HepG2 (cell line): ENCODE results near the gene ACTR1B. TPM values are rescaled to one million over a fixed set of nuclear protein-coding genes. Genes with fewer than 3 reads are reported as not detected.

Experiments used
- ATAC-seq: fragments of 200-7000 bp; cut with Tn5 transposase; 3 replicates; pipeline ENCODE4 v1.9.1; 2020; ENCODE audit warnings: mild to moderate bottlenecking, moderate library complexity
- BruUV-seq: library from RNA; stranded (reverse); fragments of 400-500 nt; replicated peaks from 2 replicates; lab custom pipeline; 2021; lab: Mats Ljungman, UMichigan
- CTCF ChIA-PET: fragments of 300-600 bp; formaldehyde crosslinking; extraction: SDS; loops from one replicate; lab custom pipeline; 2021; ENCODE audit warnings: low total read pairs, inconsistent platforms, low intra/inter-chr PET ratio; lab: Yijun Ruan, JAX
- POLR2A ChIA-PET: fragments of 350-600 bp; sonication (Branson Sonifier 250); formaldehyde crosslinking; loops from one replicate; lab custom pipeline; 2020; ENCODE audit warnings: antibody characterized with exemption, inconsistent platforms; lab: Yijun Ruan, JAX
- DNase-seq: peaks from one replicate; pipeline ENCODE4 v3.0.0-alpha.2; 2015; ENCODE audit warnings: low spot score
- FAIRE-seq: peaks from 3 replicates; lab custom pipeline; 2011; peaks lifted over from hg19 to GRCh38; lab: Jason Lieb, UNC
- H2AFZ ChIP-seq: one replicate; pipeline ENCODE4 v1.6.1; 2011; ENCODE audit warnings: low read length, inconsistent platforms
- H3K27ac ChIP-seq: fragments of 300-600 bp; 3 replicates; pipeline ENCODE4 v1.8.0; 2011; ENCODE audit warnings: mixed run types, mild to moderate bottlenecking, mixed read lengths, low read length, inconsistent platforms; ENCODE audit not compliant: insufficient read depth; ENCODE audit errors: extremely low read length
- H3K27me3 ChIP-seq, 2 experiments: fragments of 200-600 bp in 1 of 2; 2 replicates in 1 of 2; 3 replicates in 1 of 2; pipeline versions ENCODE4 v1.6.0 to v1.8.0; 2011; ENCODE audit warnings: low read length in 2 of 2, mild to moderate bottlenecking in 2 of 2, moderate library complexity in 2 of 2, inconsistent platforms in 1 of 2; ENCODE audit not compliant: insufficient read depth in 2 of 2, control insufficient read depth in 1 of 2
- H3K36me3 ChIP-seq, 2 experiments: fragments of 200-600 bp in 1 of 2; replicated peaks in 1 of 2; 2 replicates in 1 of 2; 3 replicates in 1 of 2; pipeline versions ENCODE4 v1.5.1 to v1.8.0; 2011; ENCODE audit warnings: low read length in 2 of 2, inconsistent platforms in 1 of 2; ENCODE audit not compliant: insufficient read depth in 2 of 2, control insufficient read depth in 1 of 2
- H3K4me1 ChIP-seq: 2 replicates; pipeline ENCODE4 v1.5.1; 2012; ENCODE audit warnings: low read length, inconsistent platforms; ENCODE audit not compliant: insufficient read depth
- H3K4me2 ChIP-seq: 2 replicates; pipeline ENCODE4 v1.6.0; 2011; ENCODE audit warnings: low read depth, low read length, inconsistent platforms
- H3K4me3 ChIP-seq, 3 experiments: fragments of 200-600 bp in 1 of 3; sonication (generic), shearing (Covaris generic) in 1 of 3; replicated peaks in 1 of 3; 2 replicates each; pipeline ENCODE4 v1.5.1; 2011 to 2016; ENCODE audit warnings: low read length in 3 of 3, inconsistent platforms in 2 of 3, low read depth in 2 of 3, mild to moderate bottlenecking in 2 of 3, control low read depth in 1 of 3, mixed read lengths in 1 of 3; ENCODE audit not compliant: insufficient read depth in 1 of 3
- H3K79me2 ChIP-seq: one replicate; pipeline ENCODE4 v1.6.1; 2011; ENCODE audit warnings: low read length, inconsistent platforms; ENCODE audit not compliant: insufficient read depth
- H3K9ac ChIP-seq: 2 replicates; pipeline ENCODE4 v1.6.0; 2011; ENCODE audit warnings: mild to moderate bottlenecking, low read depth, low read length, inconsistent platforms; ENCODE audit not compliant: insufficient read depth
- H3K9me3 ChIP-seq: 2 replicates; pipeline ENCODE4 v1.5.1; 2012; ENCODE audit warnings: mild to moderate bottlenecking, low read length
- H4K20me1 ChIP-seq: 2 replicates; pipeline ENCODE4 v1.6.0; 2011; ENCODE audit warnings: inconsistent platforms, mild to moderate bottlenecking, low read length, moderate library complexity; ENCODE audit not compliant: insufficient read depth
- BRD4 ChIP-seq: sonication (generic); formaldehyde crosslinking; IDR thresholded peaks from 2 replicates; pipeline ENCODE4 v1.4.0; 2020; ENCODE audit warnings: missing genetic modification reagents
- POLR2A ChIP-seq, 2 experiments: IDR thresholded peaks; 2 replicates each; pipeline ENCODE4 v1.6.1; 2011; ENCODE audit warnings: low read depth in 2 of 2, low read length in 2 of 2, mild to moderate bottlenecking in 1 of 2, moderate library complexity in 1 of 2; ENCODE audit not compliant: insufficient read depth in 1 of 2
- ZNF619 ChIP-seq: sonication (generic); formaldehyde crosslinking; IDR thresholded peaks from 2 replicates; pipeline ENCODE4 v1.4.0; 2020; ENCODE audit warnings: mild to moderate bottlenecking, missing genetic modification reagents
- WGBS: methylation state at CpG from one replicate; pipeline ENCODE4 v1.1.6; 2017; ENCODE audit warnings: low lambda C conversion rate; 5-methylcytosine and 5-hydroxymethylcytosine counted together
- in situ Hi-C: cut with HindIII; loops from 2 replicates; pipeline ENCODE4 v1.10.0; 2017; ENCODE audit warnings: low pct_unique_long_range_greater_than_20kb; ENCODE audit not compliant: extremely low pct_ligation_motif_present
- intact Hi-C: fragments of 100-400 bp; cut with micrococcal nuclease; formaldehyde crosslinking; loops from one replicate; pipeline ENCODE4 v1.10.0; 2022; ENCODE audit not compliant: unreplicated experiment
- polyA plus RNA-seq, 8 experiments: library from polyadenylated mRNA; depleted of rRNA in 3 of 8; stranded (reverse) in 7 of 8; unstranded in 1 of 8; fragments of >200 nt; fragmentation: Illumina TruSeq in 4 of 8; extraction: Trizol in 4 of 8; gene quantifications; 2 replicates each; pipeline versions ENCODE4 v1.2.1 to v1.2.3, GENCODE V29; 2011 to 2016; ENCODE audit warnings: low read depth in 4 of 8, missing spikeins in 1 of 8, mixed read lengths in 1 of 8; ENCODE audit not compliant: insufficient read depth in 1 of 8
- total RNA-seq, 5 experiments: library from RNA; depleted of rRNA; stranded (reverse); fragments of >200 nt; fragmentation: Illumina TruSeq; extraction: Trizol; gene quantifications; 2 replicates each; pipeline ENCODE4 v1.2.3, GENCODE V29; 2016; ENCODE audit warnings: low read depth in 1 of 5
- TF ChIP-seq, protein P1 (sequence below): sonication (generic); formaldehyde crosslinking; IDR thresholded peaks from 2 replicates; pipeline ENCODE4 v1.4.0; 2020; ENCODE audit warnings: missing genetic modification reagents, borderline replicate concordance
- TF ChIP-seq, protein P2 (sequence below), 2 experiments: sonication (generic) in 1 of 2; formaldehyde crosslinking in 1 of 2; IDR thresholded peaks; 2 replicates each; pipeline versions ENCODE4 v1.5.1 to v1.6.1; 2011 to 2020; ENCODE audit warnings: borderline replicate concordance in 1 of 2, low read depth in 1 of 2, low read length in 1 of 2, mild to moderate bottlenecking in 1 of 2, missing genetic modification reagents in 1 of 2, moderate library complexity in 1 of 2
- TF ChIP-seq, protein P3 (sequence below): sonication (generic); formaldehyde crosslinking; IDR thresholded peaks from 2 replicates; pipeline ENCODE4 v1.4.0; 2020; ENCODE audit warnings: missing genetic modification reagents; ENCODE audit errors: not compliant biosample characterization

ACTR1B gene
- total and polyA plus RNA-seq, 2 of the 13 experiments (the other 11 are each of a cell fraction or from before 2014, with no cell fraction given): 61.7 to 76.7 TPM

DNA sequence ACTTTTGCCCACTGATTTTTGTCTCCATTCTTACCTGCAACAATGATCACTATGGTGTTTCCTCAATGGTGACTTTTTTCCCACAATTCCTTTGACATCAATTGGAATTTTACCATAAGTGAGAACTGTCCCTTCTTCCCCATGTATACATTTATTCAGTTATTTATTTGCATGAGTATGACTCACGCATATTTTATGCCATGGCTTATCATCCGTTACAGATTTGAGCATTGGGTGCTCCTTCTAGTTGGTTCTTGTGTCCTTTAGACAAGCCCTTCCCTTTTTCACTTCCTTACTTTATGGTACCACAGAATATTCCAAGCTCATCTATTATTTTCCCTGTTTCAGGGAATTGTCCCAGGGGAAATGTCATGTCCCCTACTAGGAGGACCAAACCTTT is 10.4 kb downstream of the ACTR1B start:
- Histone ChIP-seq H3K4me1 (no peaks in the 10 kb centered on the region), H4K20me1 (no peaks in the 10 kb centered on the region), H3K79me2 (no peaks in the 10 kb centered on the region), H3K27me3 (no peaks in the 10 kb centered on the region), H3K36me3 (peaks cover 12 to 37% of the 10 kb centered on the region in 2 experiments), H2AFZ (no peak overlapping the region), H3K4me2 (no peak overlapping the region), H3K9ac (no peak overlapping the region), H3K4me3 (no peak overlapping the region), H3K9me3 (peaks cover 8% of the 10 kb centered on the region; the same call in 1 of the 2 replicates), H3K27ac (no peak overlapping the region)
- WGBS: 93% methylated on average over 2 of the region's 2 CpGs
- in situ Hi-C loops (loop anchor here (25.0 kb wide), 1 partner anchor 1591 kb away; no protein-coding TSS in a partner anchor), intact Hi-C loops (no loop called here)
- FAIRE-seq (no peak), ATAC-seq (no peak), DNase-seq (no peak)
- TF ChIP-seq ZNF619 (CRISPR knock-in tag): no peak
- TF ChIP-seq, protein P1, sequence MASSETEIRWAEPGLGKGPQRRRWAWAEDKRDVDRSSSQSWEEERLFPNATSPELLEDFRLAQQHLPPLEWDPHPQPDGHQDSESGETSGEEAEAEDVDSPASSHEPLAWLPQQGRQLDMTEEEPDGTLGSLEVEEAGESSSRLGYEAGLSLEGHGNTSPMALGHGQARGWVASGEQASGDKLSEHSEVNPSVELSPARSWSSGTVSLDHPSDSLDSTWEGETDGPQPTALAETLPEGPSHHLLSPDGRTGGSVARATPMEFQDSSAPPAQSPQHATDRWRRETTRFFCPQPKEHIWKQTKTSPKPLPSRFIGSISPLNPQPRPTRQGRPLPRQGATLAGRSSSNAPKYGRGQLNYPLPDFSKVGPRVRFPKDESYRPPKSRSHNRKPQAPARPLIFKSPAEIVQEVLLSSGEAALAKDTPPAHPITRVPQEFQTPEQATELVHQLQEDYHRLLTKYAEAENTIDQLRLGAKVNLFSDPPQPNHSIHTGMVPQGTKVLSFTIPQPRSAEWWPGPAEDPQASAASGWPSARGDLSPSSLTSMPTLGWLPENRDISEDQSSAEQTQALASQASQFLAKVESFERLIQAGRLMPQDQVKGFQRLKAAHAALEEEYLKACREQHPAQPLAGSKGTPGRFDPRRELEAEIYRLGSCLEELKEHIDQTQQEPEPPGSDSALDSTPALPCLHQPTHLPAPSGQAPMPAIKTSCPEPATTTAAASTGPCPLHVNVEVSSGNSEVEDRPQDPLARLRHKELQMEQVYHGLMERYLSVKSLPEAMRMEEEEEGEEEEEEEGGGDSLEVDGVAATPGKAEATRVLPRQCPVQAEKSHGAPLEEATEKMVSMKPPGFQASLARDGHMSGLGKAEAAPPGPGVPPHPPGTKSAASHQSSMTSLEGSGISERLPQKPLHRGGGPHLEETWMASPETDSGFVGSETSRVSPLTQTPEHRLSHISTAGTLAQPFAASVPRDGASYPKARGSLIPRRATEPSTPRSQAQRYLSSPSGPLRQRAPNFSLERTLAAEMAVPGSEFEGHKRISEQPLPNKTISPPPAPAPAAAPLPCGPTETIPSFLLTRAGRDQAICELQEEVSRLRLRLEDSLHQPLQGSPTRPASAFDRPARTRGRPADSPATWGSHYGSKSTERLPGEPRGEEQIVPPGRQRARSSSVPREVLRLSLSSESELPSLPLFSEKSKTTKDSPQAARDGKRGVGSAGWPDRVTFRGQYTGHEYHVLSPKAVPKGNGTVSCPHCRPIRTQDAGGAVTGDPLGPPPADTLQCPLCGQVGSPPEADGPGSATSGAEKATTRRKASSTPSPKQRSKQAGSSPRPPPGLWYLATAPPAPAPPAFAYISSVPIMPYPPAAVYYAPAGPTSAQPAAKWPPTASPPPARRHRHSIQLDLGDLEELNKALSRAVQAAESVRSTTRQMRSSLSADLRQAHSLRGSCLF (CRISPR knock-in tag): no peak
- TF ChIP-seq BRD4 (CRISPR knock-in tag): no peak
- peak in 1 of 2 experiments; percentile 17; a peak in 1 of 4 replicates for TF ChIP-seq POLR2A (IDR thresholded peaks at IDR 0.05; ENCODE audit: insufficient read depth in 1 of 2, low read depth in 2 of 2, low read length in 2 of 2)
- TF ChIP-seq, protein P2, sequence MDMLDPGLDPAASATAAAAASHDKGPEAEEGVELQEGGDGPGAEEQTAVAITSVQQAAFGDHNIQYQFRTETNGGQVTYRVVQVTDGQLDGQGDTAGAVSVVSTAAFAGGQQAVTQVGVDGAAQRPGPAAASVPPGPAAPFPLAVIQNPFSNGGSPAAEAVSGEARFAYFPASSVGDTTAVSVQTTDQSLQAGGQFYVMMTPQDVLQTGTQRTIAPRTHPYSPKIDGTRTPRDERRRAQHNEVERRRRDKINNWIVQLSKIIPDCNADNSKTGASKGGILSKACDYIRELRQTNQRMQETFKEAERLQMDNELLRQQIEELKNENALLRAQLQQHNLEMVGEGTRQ (IDR thresholded peaks at IDR 0.05; ENCODE audit: low read depth, low read length): no peak
- TF ChIP-seq, protein P2 (CRISPR knock-in tag; IDR thresholded peaks at IDR 0.05; ENCODE audit: borderline replicate concordance): no peak
- TF ChIP-seq, protein P3, sequence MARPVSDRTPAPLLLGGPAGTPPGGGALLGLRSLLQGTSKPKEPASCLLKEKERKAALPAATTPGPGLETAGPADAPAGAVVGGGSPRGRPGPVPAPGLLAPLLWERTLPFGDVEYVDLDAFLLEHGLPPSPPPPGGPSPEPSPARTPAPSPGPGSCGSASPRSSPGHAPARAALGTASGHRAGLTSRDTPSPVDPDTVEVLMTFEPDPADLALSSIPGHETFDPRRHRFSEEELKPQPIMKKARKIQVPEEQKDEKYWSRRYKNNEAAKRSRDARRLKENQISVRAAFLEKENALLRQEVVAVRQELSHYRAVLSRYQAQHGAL (CRISPR knock-in tag): no peak
- POLR2A ChIA-PET: interaction anchor here (1.6 to 12.2 kb wide), 3 partner anchors 7 to 1585 kb away, joined by 3 to 298 read pairs (median 35); partner anchors contain the start of genes ACTR1B and COX5B
- CTCF ChIA-PET: no interaction called here
- TSS peak; percentile 33 for BruUV-seq
